Measurements from ENCODE around the gene CEP41. TPM values are rescaled to one million over a fixed set of nuclear protein-coding genes. Genes with fewer than 3 reads are reported as not detected.
A peak's percentile ranks its signal among the peaks of the same experiment; 100 is the strongest.

CEP41 gene
- total RNA-seq, 2 experiments from 2014 or later, result 19.6 to 35.4 TPM

GRCh38 chr7:130352194-130353074 lies 88.4 kb downstream of the CEP41 start:
- Histone ChIP-seq H3K36me3 (ENCODE audit: insufficient read depth, low read length) (no peaks in the 10 kb centered on the region), H4K20me1 (ENCODE audit: insufficient read depth, low read length) (no peaks in the 10 kb centered on the region), H3K9me3 (ENCODE audit: low read length) (no peaks in the 10 kb centered on the region), H3K4me1 (ENCODE audit: insufficient read depth, low read length, poor library complexity, severe bottlenecking) (no peaks in the 10 kb centered on the region), H3K4me3 (ENCODE audit: low read depth, low read length, poor library complexity, severe bottlenecking) (no peak overlapping the region), H3K79me2 (ENCODE audit: insufficient read depth, low read depth, low read length) (no peaks in the 10 kb centered on the region), H3K9me2 (ENCODE audit: insufficient read depth, low read length) (no peaks in the 10 kb centered on the region), H3K4me2 (ENCODE audit: low read length) (no peak overlapping the region), H3K27ac (ENCODE audit: low read depth, low read length, poor library complexity, severe bottlenecking) (no peak overlapping the region), H2AFZ (ENCODE audit: low read length) (no peak overlapping the region)
- ChIA-PET POLR2A (no interaction called here), CTCF (ENCODE audit: unreplicated experiment) (no interaction called here)
- TF ChIP-seq CTCF (conservative IDR thresholded peaks at IDR 0.05; ENCODE audit: low read length) (no peak), EZH2phosphoT487 (IDR thresholded peaks at IDR 0.05; ENCODE audit: borderline replicate concordance, low read depth, low read length) (no peak)
- no TSS peak for BruUV-seq (replicated peaks)
- intact Hi-C loops (cut with micrococcal nuclease; ENCODE audit: unreplicated experiment), result no loop called here
- no peak for DNase-seq (ENCODE audit: low spot score)

- no peaks in the 10 kb centered on the region for H3K79me2 ChIP-seq (ENCODE audit: insufficient read depth, low read depth, low read length)
- BruUV-seq (replicated peaks), result no TSS peak
- no peaks in the 10 kb centered on the region for H3K36me3 ChIP-seq (ENCODE audit: insufficient read depth, low read length)
- ChIA-PET POLR2A (no interaction called here), CTCF (ENCODE audit: unreplicated experiment) (no interaction called here)
- H3K27ac ChIP-seq (ENCODE audit: low read depth, low read length, poor library complexity, severe bottlenecking), result no peak overlapping the region
- H3K4me1 ChIP-seq (ENCODE audit: insufficient read depth, low read length, poor library complexity, severe bottlenecking), result no peaks in the 10 kb centered on the region
- H3K4me3 ChIP-seq (ENCODE audit: low read depth, low read length, poor library complexity, severe bottlenecking), result no peak overlapping the region
- no peak for DNase-seq (ENCODE audit: low spot score)
- no peak overlapping the region for H2AFZ ChIP-seq (ENCODE audit: low read length)
- no peaks in the 10 kb centered on the region for H3K9me2 ChIP-seq (ENCODE audit: insufficient read depth, low read length)
- H3K4me2 ChIP-seq (ENCODE audit: low read length), result peak overlapping the region; percentile 12; the same call in 1 of the 2 replicates
- TF ChIP-seq EZH2phosphoT487 (IDR thresholded peaks at IDR 0.05; ENCODE audit: borderline replicate concordance, low read depth, low read length) (no peak), CTCF (conservative IDR thresholded peaks at IDR 0.05; ENCODE audit: low read length) (no peak)
- intact Hi-C loops (cut with micrococcal nuclease; ENCODE audit: unreplicated experiment), result no loop called here
- H4K20me1 ChIP-seq (ENCODE audit: insufficient read depth, low read length), result no peaks in the 10 kb centered on the region
- H3K9me3 ChIP-seq (ENCODE audit: low read length), result no peaks in the 10 kb centered on the region
Observed at GRCh38 chr7:130351791-130352090, 89.1 kb downstream of the CEP41 start.
